Measurements from ENCODE around the gene KISS1R.

GRCh38 chr19:917323-918151 is at the start of gene KISS1R:
- no peak for TF ChIP-seq RARB (CRISPR knock-in tag; IDR thresholded peaks at IDR 0.05)
- no peak for TF ChIP-seq ZNF70 (CRISPR knock-in tag; IDR thresholded peaks at IDR 0.05)
- TF ChIP-seq ESRRG (CRISPR knock-in tag; IDR thresholded peaks at IDR 0.05), result no peak
- TF ChIP-seq ZC3H10 (CRISPR knock-in tag; IDR thresholded peaks at IDR 0.05), result no peak
- TF ChIP-seq ZFP30 (CRISPR knock-in tag; IDR thresholded peaks at IDR 0.05), result no peak
- TF ChIP-seq ARNTL (CRISPR knock-in tag; IDR thresholded peaks at IDR 0.05; ENCODE audit: borderline replicate concordance, low read depth), result no peak
- TF ChIP-seq ZNF565 (CRISPR knock-in tag; conservative IDR thresholded peaks at IDR 0.05; ENCODE audit: low read depth), result no peak
- TF ChIP-seq PPARA (CRISPR knock-in tag; IDR thresholded peaks at IDR 0.05; ENCODE audit: borderline replicate concordance), result no peak
- no peak for TF ChIP-seq GLIS3 (CRISPR knock-in tag; IDR thresholded peaks at IDR 0.05)
- TF ChIP-seq OSR1 (CRISPR knock-in tag; IDR thresholded peaks at IDR 0.05), result no peak
- TF ChIP-seq ZNF8 (CRISPR knock-in tag; IDR thresholded peaks at IDR 0.05), result no peak

Measured in SK-N-SH treated with all-trans-retinoic acid at 6 μM for 48 hours (cell line).